Stimulated activated CD4-positive, alpha-beta T cell treated with anti-CD3 and anti-CD28 coated beads, Interleukin-12 subunit alpha, Interleukin-12 subunit beta, amount 100 ng/mL, for 4 hours (primary cell): ENCODE results near the gene SLC22A12.
"Not testable (repeated sequence)": the region's sequence is repeated elsewhere in the genome, so short reads cannot be mapped to it uniquely, and the experiment has no call there.

Experiments used
- DNase-seq: peaks from one replicate; pipeline ENCODE4 v3.0.0-alpha.2; 2020

The SLC22A12 gene

GRCh38 chr11:64590763-64591221, at the start of gene SLC22A12:
Gene SLC22A12, plus strand, starts transcription at chr11:64591220. Its CDS starts 337 bp downstream, at chr11:64591557.
- DNase-seq = no peak

GRCh38 chr11:64542172-64543125, 48.6 kb upstream of the SLC22A12 start:
- DNase-seq = no peak

- DNase-seq = no peak
Measured at GRCh38 chr11:64543818-64544217, 47.2 kb upstream of the SLC22A12 start.

- no peak for DNase-seq
Measured at GRCh38 chr11:64544616-64545296, 46.3 kb upstream of the SLC22A12 start.

GRCh38 chr11:64545619-64546018, 45.4 kb upstream of the SLC22A12 start:
- no peak for DNase-seq

- DNase-seq = no peak
Measured at GRCh38 chr11:64546176-64546575, 44.8 kb upstream of the SLC22A12 start.

GRCh38 chr11:64546600-64546999, 44.4 kb upstream of the SLC22A12 start:
- DNase-seq = no peak

GRCh38 chr11:64549969-64550368, 41.1 kb upstream of the SLC22A12 start:
- DNase-seq = no peak

GRCh38 chr11:64553554-64554201, 37.3 kb upstream of the SLC22A12 start:
- DNase-seq = peak; percentile 49

- no peak for DNase-seq
Measured at GRCh38 chr11:64556044-64556720, 34.8 kb upstream of the SLC22A12 start.

- no peak for DNase-seq
Measured at GRCh38 chr11:64556721-64557250, 34.2 kb upstream of the SLC22A12 start.

GRCh38 chr11:64558065-64558745, 32.8 kb upstream of the SLC22A12 start:
- DNase-seq = no peak

- DNase-seq = no peak
Measured at GRCh38 chr11:64558869-64559268, 32.2 kb upstream of the SLC22A12 start.

GRCh38 chr11:64559351-64560138, 31.5 kb upstream of the SLC22A12 start:
- DNase-seq = no peak

- DNase-seq = no peak
Measured at GRCh38 chr11:64560139-64560771, 30.8 kb upstream of the SLC22A12 start.

GRCh38 chr11:64560941-64561340, 30.1 kb upstream of the SLC22A12 start:
- DNase-seq = no peak

- not testable (repeated sequence) for DNase-seq
Measured at GRCh38 chr11:64561429-64561828, 29.6 kb upstream of the SLC22A12 start.

GRCh38 chr11:64561984-64562722, 28.9 kb upstream of the SLC22A12 start:
- DNase-seq = no peak

- DNase-seq = no peak
Measured at GRCh38 chr11:64562723-64563351, 28.2 kb upstream of the SLC22A12 start.
